AG09319 (cell line): ENCODE data around the gene CAND2.
A peak's percentile ranks its signal among the peaks of the same experiment; 100 is the strongest.

Experiments used
- DNase-seq: peaks from one replicate; pipeline ENCODE4 v3.0.0-alpha.2; 2010; ENCODE audit warnings: low read depth; ENCODE audit errors: extremely low read depth
- CTCF ChIP-seq: IDR thresholded peaks from 2 replicates; pipeline ENCODE4 v1.5.1; 2011; ENCODE audit warnings: low read depth, mild to moderate bottlenecking, inconsistent platforms, low read length, moderate library complexity

The CAND2 gene

DNA sequence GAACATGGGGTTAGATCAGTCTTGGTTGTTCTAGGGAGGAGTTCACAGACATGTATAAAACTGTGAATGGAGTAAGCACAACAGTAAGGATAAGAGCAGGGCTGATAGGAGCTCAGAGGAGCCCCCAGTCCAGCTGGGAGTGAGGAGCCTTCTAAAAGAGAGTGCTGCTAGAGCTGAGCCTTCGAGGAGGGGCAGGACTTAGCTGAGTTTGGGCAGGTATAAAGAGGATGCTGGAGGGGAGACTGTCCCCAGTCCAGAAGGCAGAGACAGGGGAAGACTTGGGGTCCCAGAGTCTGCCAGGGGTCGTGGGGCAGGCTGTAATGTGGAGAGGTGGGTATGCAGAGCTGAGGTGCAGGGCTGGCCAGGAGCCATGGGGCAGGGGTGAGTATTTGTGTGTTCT lies 12.1 kb downstream of the CAND2 start:
- TF ChIP-seq CTCF = no peak
- no peak for DNase-seq

GRCh38 chr3:12809001-12809400 lies 12.5 kb downstream of the CAND2 start:
- no peak for DNase-seq
- no peak for TF ChIP-seq CTCF

GRCh38 chr3:12809435-12809834 lies 13.0 kb downstream of the CAND2 start:
- no peak for DNase-seq
- no peak for TF ChIP-seq CTCF

DNA sequence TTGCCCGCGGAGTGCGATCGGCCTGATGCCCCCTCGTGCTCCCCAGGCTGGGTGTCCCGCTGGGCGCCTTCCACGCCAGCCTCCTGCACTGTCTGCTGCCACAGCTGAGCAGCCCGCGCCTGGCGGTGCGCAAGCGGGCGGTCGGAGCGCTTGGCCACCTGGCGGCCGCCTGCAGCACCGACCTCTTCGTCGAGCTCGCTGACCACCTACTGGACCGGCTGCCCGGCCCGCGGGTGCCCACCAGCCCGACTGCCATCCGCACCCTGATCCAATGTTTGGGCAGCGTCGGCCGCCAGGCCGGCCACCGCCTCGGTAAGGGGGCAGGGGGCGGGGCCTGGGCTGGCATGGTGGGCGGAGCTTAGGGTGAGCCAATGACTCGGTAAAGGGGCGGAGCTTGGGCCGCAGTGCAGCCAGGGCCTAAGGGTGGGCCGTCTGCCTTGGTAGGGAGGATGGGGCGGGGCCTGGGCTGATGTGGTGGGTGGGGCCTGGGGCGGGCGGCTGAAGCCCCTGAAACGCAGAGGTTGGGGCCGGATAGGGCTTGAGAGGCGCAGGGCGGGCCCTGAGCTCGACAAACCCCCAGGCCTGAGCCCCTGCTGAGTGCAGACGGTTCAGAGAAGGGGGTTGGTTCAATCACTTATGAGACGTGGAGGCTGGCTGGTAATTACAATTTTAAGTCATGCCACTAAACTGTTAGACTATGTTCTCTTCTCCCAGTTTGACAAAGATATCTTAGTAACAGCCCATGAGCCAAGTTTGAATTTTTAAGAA lies 13.7 kb downstream of the CAND2 start:
- peak; percentile 76 for DNase-seq

DNA sequence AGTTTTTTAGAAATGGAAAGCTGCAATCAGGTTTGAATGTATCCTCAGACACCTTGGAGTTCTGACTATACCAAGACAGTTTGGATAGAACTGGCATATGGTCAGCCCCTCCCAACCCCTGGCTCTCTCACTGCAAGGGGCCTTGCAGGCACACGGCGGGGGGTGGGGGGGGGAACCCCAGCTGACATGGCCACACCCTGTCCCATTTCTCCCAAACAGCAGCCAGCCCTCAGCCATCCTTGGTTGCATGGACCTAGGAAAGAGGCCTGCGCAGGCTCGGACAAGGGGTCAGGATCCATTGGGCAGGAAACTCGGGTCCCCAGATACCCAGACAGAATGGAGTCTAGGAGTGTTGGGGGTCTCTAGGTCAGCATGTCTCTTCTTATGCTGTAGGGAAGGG lies 14.5 kb downstream of the CAND2 start:
- no peak for DNase-seq
- no peak for TF ChIP-seq CTCF

More for the DNA sequence above, 13.7 kb downstream of the CAND2 start:
- TF ChIP-seq CTCF = peak; percentile 44

- no peak for DNase-seq
- TF ChIP-seq CTCF = no peak
These were observed 16.3 kb downstream of the CAND2 start for GRCh38 chr3:12812812-12813211.

GRCh38 chr3:12813967-12814366 lies 17.5 kb downstream of the CAND2 start:
- no peak for DNase-seq
- no peak for TF ChIP-seq CTCF
